ENCODE data around the gene DNAH6. TPM values are rescaled to one million over a fixed set of nuclear protein-coding genes. Genes with fewer than 3 reads are reported as not detected.

Gene DNAH6
- total RNA-seq, 4 donors from 2014 or later: 0.04 to 0.67 (median 0.27) TPM

- ATAC-seq: no peak
- WGBS, 2 donors (ENCODE audit: low coverage in 1 of 2): 87% methylated on average over 5 of the region's 5 CpGs; no CpG with 5 or more reads in 1 of the 2 donors
- H3K27ac ChIP-seq: no peak overlapping the region
Observed at GRCh38 chr2:84857566-84857965, 341.3 kb downstream of the DNAH6 start.

GRCh38 chr2:84858123-84858522 is 341.8 kb downstream of the DNAH6 start:
- H3K27ac ChIP-seq: no peak overlapping the region
- no peak for ATAC-seq
- H3K27me3 ChIP-seq: peaks cover 25% of the 10 kb centered on the region
- H3K36me3 ChIP-seq: no peaks in the 10 kb centered on the region
- H3K4me3 ChIP-seq: no peak overlapping the region
- WGBS, 2 donors (ENCODE audit: low coverage in 1 of 2): 61 to 81% methylated on average over 3 of the region's 3 CpGs
- TF ChIP-seq EP300 (IDR thresholded peaks at IDR 0.05) (no peak), POLR2A (IDR thresholded peaks at IDR 0.05) (no peak), POLR2AphosphoS5 (IDR thresholded peaks at IDR 0.05) (no peak), CTCF (IDR thresholded peaks at IDR 0.05) (no peak)
- H3K9me3 ChIP-seq: no peaks in the 10 kb centered on the region
- no peaks in the 10 kb centered on the region for H3K4me1 ChIP-seq

More at GRCh38 chr2:84857566-84857965, 341.3 kb downstream of the DNAH6 start:
- no peak overlapping the region for H3K4me3 ChIP-seq
- no peak for TF ChIP-seq POLR2AphosphoS5 (IDR thresholded peaks at IDR 0.05)
- no peak for TF ChIP-seq POLR2A (IDR thresholded peaks at IDR 0.05)
- no peak for TF ChIP-seq EP300 (IDR thresholded peaks at IDR 0.05)
- TF ChIP-seq CTCF (IDR thresholded peaks at IDR 0.05): no peak
- H3K4me1 ChIP-seq: no peaks in the 10 kb centered on the region
- H3K9me3 ChIP-seq: no peaks in the 10 kb centered on the region
- H3K36me3 ChIP-seq: no peaks in the 10 kb centered on the region
- H3K27me3 ChIP-seq: peaks cover 23% of the 10 kb centered on the region

- H3K36me3 ChIP-seq: no peaks in the 10 kb centered on the region
- TF ChIP-seq POLR2A (IDR thresholded peaks at IDR 0.05) (no peak), POLR2AphosphoS5 (IDR thresholded peaks at IDR 0.05) (no peak)
- 48 to 50% methylated on average over 2 to 3 of the region's 3 CpGs for WGBS, 2 donors (ENCODE audit: low coverage in 1 of 2)
Observed at GRCh38 chr2:84858937-84859336, 342.6 kb downstream of the DNAH6 start.

GRCh38 chr2:84861539-84861938 is 345.2 kb downstream of the DNAH6 start:
- Histone ChIP-seq H3K36me3 (no peaks in the 10 kb centered on the region), H3K9me3 (no peaks in the 10 kb centered on the region), H3K4me1 (no peaks in the 10 kb centered on the region), H3K27ac (no peak overlapping the region), H3K4me3 (no peak overlapping the region), H3K27me3 (peaks cover 30% of the 10 kb centered on the region)
- TF ChIP-seq CTCF (IDR thresholded peaks at IDR 0.05): no peak
- TF ChIP-seq EP300 (IDR thresholded peaks at IDR 0.05): no peak
- TF ChIP-seq POLR2A (IDR thresholded peaks at IDR 0.05): no peak
- TF ChIP-seq POLR2AphosphoS5 (IDR thresholded peaks at IDR 0.05): no peak
- ATAC-seq: no peak
- 62% methylated on average over 3 of the region's 6 CpGs; no CpG with 5 or more reads in 1 of the 2 donors for WGBS, 2 donors (ENCODE audit: low coverage in 1 of 2)

More at GRCh38 chr2:84858937-84859336, 342.6 kb downstream of the DNAH6 start:
- peaks cover 26% of the 10 kb centered on the region for H3K27me3 ChIP-seq
- no peaks in the 10 kb centered on the region for H3K9me3 ChIP-seq
- H3K4me3 ChIP-seq: no peak overlapping the region
- H3K27ac ChIP-seq: no peak overlapping the region
- ATAC-seq: no peak
- H3K4me1 ChIP-seq: no peaks in the 10 kb centered on the region

- no peaks in the 10 kb centered on the region for H3K36me3 ChIP-seq
- H3K9me3 ChIP-seq: no peaks in the 10 kb centered on the region
- no peak for ATAC-seq
- H3K27me3 ChIP-seq: peaks cover 30% of the 10 kb centered on the region
- TF ChIP-seq EP300 (IDR thresholded peaks at IDR 0.05): no peak
- TF ChIP-seq POLR2AphosphoS5 (IDR thresholded peaks at IDR 0.05): no peak
- TF ChIP-seq CTCF (IDR thresholded peaks at IDR 0.05): no peak
- TF ChIP-seq POLR2A (IDR thresholded peaks at IDR 0.05): no peak
- H3K4me1 ChIP-seq: no peaks in the 10 kb centered on the region
- H3K27ac ChIP-seq: no peak overlapping the region
- H3K4me3 ChIP-seq: no peak overlapping the region
- WGBS, 2 donors (ENCODE audit: low coverage in 1 of 2): 51% methylated on average over 2 of the region's 6 CpGs; no CpG with 5 or more reads in 1 of the 2 donors
Observed at GRCh38 chr2:84862006-84862405, 345.7 kb downstream of the DNAH6 start.

Data from gastroesophageal sphincter (tissue), 4 donors.